PC-9 (cell line): ENCODE data around the gene RHOBTB1. TPM values are rescaled to one million over a fixed set of nuclear protein-coding genes. Genes with fewer than 3 reads are reported as not detected.

Experiments
- BruUV-seq: library from RNA; stranded (reverse); fragments of 400-500 nt; replicated peaks from 2 replicates; lab custom pipeline; 2021; lab: Mats Ljungman, UMichigan
- CTCF ChIA-PET: fragments of 300-600 bp; sonication (Branson Sonifier 250); formaldehyde crosslinking; loops from one replicate; lab custom pipeline; 2022; ENCODE audit warnings: antibody characterized with exemption; lab: Charles Lee
- POLR2A ChIA-PET: fragments of 300-600 bp; sonication (Branson Sonifier 250); formaldehyde crosslinking; loops from one replicate; lab custom pipeline; 2022; ENCODE audit warnings: antibody characterized with exemption; ENCODE audit not compliant: unreplicated experiment; lab: Charles Lee
- DNase-seq, 2 experiments: peaks; one replicate each; pipeline versions ENCODE4 v3.0.0 to v3.0.0-alpha.2; 2015 to 2022; ENCODE audit warnings: mixed read lengths in 1 of 2
- H2AFZ ChIP-seq: fragments of 200-600 bp; sonication (generic); 2 replicates; pipeline ENCODE4 v1.8.1; 2017; ENCODE audit warnings: antibody characterized with exemption
- H3F3A ChIP-seq: fragments of 200-600 bp; sonication (generic); 2 replicates; pipeline ENCODE4 v1.8.1; 2017; ENCODE audit warnings: antibody characterized with exemption, mild to moderate bottlenecking, low read depth; ENCODE audit not compliant: insufficient read depth
- H3K27ac ChIP-seq: fragments of 200-600 bp; sonication (generic); 2 replicates; pipeline ENCODE4 v1.6.1; 2016; ENCODE audit warnings: mixed run types
- H3K27me3 ChIP-seq: fragments of 200-600 bp; sonication (generic); 2 replicates; pipeline ENCODE4 v1.6.1; 2016; ENCODE audit warnings: low read depth, mixed run types; ENCODE audit not compliant: insufficient read depth
- H3K36me3 ChIP-seq: fragments of 200-600 bp; sonication (generic); 2 replicates; pipeline ENCODE4 v1.6.1; 2016; ENCODE audit warnings: low read depth, mixed run types
- H3K4me1 ChIP-seq: fragments of 200-600 bp; sonication (generic); replicated peaks from 2 replicates; pipeline ENCODE4 v1.6.1; 2016; ENCODE audit warnings: mixed run types; ENCODE audit not compliant: insufficient read depth
- H3K4me2 ChIP-seq: fragments of 200-600 bp; sonication (generic); 2 replicates; pipeline ENCODE4 v1.6.1; 2017; ENCODE audit warnings: mixed run types
- H3K4me3 ChIP-seq: fragments of 200-600 bp; sonication (generic); 2 replicates; pipeline ENCODE4 v1.6.1; 2016; ENCODE audit warnings: mixed run types
- H3K79me2 ChIP-seq: fragments of 200-600 bp; sonication (generic); 2 replicates; pipeline ENCODE4 v1.6.1; 2017; ENCODE audit warnings: low read depth, mixed run types
- H3K9me2 ChIP-seq: fragments of 200-600 bp; sonication (generic); 2 replicates; pipeline ENCODE4 v1.8.1; 2017; ENCODE audit warnings: mild to moderate bottlenecking; ENCODE audit not compliant: insufficient read depth
- H3K9me3 ChIP-seq: fragments of 200-600 bp; sonication (generic); 2 replicates; pipeline ENCODE4 v1.8.1; 2016; ENCODE audit warnings: low read depth; ENCODE audit not compliant: insufficient read depth
- H4K20me1 ChIP-seq: fragments of 200-600 bp; sonication (generic); 2 replicates; pipeline ENCODE4 v1.8.1; 2017; ENCODE audit not compliant: insufficient read depth
- EZH2 ChIP-seq: fragments of 200-600 bp; sonication (generic); IDR thresholded peaks from 2 replicates; pipeline ENCODE4 v1.8.0; 2017; ENCODE audit warnings: antibody characterized with exemption, low read depth
- intact Hi-C: fragments of 100-400 bp; cut with micrococcal nuclease; formaldehyde crosslinking; loops from one replicate; pipeline ENCODE4 v1.10.0; 2022; ENCODE audit not compliant: unreplicated experiment
- total RNA-seq: library from RNA; stranded (reverse); gene quantifications from 2 replicates; pipeline ENCODE4 v1.2.3, GENCODE V29; 2021
- TF ChIP-seq, protein P1 (sequence below): fragments of 200-600 bp; sonication (generic); conservative IDR thresholded peaks from 2 replicates; pipeline ENCODE4 v1.6.1; 2017; ENCODE audit warnings: mixed run types, antibody characterized with exemption, mild to moderate bottlenecking, moderate library complexity

The RHOBTB1 gene
- total RNA-seq, 1 experiment from 2014 or later: 5.2 TPM

DNA sequence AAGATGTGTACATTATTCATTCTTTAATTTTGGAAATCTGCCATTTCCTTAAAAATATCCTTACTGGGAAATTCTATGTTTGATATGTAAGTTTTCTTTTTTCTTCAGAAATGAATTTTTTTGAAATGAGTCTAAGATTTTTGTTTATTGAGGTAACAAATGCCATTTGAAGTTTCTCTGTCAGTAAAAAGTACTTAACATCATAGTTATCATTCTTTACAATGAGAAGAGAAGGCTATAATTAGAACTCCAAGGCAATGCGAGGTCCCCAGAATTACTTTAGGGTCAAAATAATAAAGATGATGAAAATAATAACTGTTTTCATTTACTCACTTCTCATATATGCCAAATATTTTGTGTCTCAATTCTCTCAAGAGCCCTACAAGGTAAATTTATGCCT, 37.0 kb upstream of the RHOBTB1 start:
- Histone ChIP-seq H3K79me2 (no peaks in the 10 kb centered on the region), H3K4me2 (no peak overlapping the region), H3F3A (peaks cover 6% of the 10 kb centered on the region; the same call in 1 of the 2 replicates), H4K20me1 (no peaks in the 10 kb centered on the region), H3K4me1 (peaks cover 31% of the 10 kb centered on the region), H3K9me2 (no peaks in the 10 kb centered on the region), H3K36me3 (no peaks in the 10 kb centered on the region), H3K27me3 (no peaks in the 10 kb centered on the region), H3K4me3 (no peak overlapping the region), H3K9me3 (peaks cover 11% of the 10 kb centered on the region; the same call in 1 of the 2 replicates), H3K27ac (no peak overlapping the region), H2AFZ (no peak overlapping the region)
- BruUV-seq: no TSS peak
- ChIA-PET POLR2A (interaction anchor here (0.6 kb wide), 1 partner anchor 39 kb away, joined by 6 read pairs; no protein-coding TSS in a partner anchor), CTCF (no interaction called here)
- no peak for DNase-seq
- no peak for TF ChIP-seq EZH2
- TF ChIP-seq, protein P1, sequence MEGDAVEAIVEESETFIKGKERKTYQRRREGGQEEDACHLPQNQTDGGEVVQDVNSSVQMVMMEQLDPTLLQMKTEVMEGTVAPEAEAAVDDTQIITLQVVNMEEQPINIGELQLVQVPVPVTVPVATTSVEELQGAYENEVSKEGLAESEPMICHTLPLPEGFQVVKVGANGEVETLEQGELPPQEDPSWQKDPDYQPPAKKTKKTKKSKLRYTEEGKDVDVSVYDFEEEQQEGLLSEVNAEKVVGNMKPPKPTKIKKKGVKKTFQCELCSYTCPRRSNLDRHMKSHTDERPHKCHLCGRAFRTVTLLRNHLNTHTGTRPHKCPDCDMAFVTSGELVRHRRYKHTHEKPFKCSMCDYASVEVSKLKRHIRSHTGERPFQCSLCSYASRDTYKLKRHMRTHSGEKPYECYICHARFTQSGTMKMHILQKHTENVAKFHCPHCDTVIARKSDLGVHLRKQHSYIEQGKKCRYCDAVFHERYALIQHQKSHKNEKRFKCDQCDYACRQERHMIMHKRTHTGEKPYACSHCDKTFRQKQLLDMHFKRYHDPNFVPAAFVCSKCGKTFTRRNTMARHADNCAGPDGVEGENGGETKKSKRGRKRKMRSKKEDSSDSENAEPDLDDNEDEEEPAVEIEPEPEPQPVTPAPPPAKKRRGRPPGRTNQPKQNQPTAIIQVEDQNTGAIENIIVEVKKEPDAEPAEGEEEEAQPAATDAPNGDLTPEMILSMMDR: no peak
- intact Hi-C loops: no loop called here

DNA sequence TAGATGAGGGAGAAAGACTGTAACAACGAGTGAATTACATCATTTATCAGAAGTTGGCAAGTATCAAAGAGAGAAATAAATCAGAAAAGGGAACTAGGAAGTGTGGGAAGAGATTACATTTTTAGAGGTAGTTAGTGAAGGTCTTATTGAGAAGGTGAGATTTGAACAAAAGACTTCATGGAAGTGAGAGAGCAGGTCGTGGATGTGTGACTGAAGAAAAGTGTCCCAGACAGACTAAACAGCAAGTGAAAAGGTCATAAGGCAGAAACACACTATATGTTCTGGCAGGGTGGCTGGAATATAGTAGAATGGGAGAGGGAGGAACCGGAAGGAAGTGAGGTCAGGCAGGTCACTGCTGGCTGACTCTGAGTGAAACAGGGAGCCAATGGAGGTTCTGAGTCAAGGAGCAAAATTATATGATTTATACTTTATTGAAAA, 35.7 kb upstream of the RHOBTB1 start:
- Histone ChIP-seq H3K27ac (no peak overlapping the region), H3F3A (peaks cover 6% of the 10 kb centered on the region; the same call in 1 of the 2 replicates), H2AFZ (no peak overlapping the region), H3K27me3 (no peaks in the 10 kb centered on the region), H3K4me1 (peaks cover 36% of the 10 kb centered on the region), H4K20me1 (no peaks in the 10 kb centered on the region), H3K79me2 (no peaks in the 10 kb centered on the region), H3K9me3 (peaks cover 11% of the 10 kb centered on the region; the same call in 1 of the 2 replicates), H3K36me3 (no peaks in the 10 kb centered on the region), H3K4me2 (no peak overlapping the region), H3K9me2 (no peaks in the 10 kb centered on the region), H3K4me3 (no peak overlapping the region)
- BruUV-seq: no TSS peak
- intact Hi-C loops: loop anchor here (2.0 kb wide), 1 partner anchor 57 kb away; no protein-coding TSS in a partner anchor
- DNase-seq: no peak
- ChIA-PET POLR2A (no interaction called here), CTCF (no interaction called here)
- TF ChIP-seq, protein P1: no peak
- no peak for TF ChIP-seq EZH2

DNA sequence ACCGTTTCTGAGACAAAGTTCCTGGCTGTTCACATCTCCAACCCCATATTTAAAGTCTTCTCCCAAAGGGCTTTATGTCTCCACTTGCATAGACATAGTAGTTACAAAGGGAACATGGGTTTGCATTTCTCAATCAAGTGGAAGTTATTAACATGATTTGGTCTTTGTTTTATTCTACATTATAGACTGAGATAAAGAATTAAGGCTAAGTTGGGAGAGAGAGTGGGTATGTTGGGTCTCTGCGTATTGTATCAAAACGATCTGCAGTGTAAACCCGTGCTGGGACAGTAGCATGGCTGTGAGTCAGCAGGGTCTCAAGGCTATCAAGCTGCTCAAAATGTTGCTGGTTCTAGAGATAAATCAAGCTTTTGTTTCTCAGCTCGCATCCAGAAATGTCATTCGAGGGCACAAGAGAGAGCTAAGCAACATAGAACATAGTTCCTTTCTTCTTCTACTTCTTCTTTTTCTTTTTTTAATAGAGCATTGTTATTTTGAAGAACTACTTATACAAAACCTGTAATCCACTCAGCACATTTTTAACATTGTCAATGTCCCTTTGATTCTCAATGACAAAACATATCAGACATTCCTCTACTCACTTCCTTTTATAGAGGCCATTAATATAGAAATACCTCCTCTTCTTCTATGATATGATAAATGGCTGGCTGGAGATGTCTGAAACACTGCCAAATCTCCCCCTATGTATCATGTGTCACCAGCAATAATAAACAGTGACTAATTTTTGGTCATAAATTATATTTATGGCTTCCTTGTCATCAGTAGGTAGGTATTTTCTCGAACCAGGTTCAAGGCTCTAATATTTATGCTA, 34.5 kb upstream of the RHOBTB1 start:
- H3F3A ChIP-seq: peaks cover 6% of the 10 kb centered on the region; the same call in 1 of the 2 replicates
- ChIA-PET CTCF (no interaction called here), POLR2A (no interaction called here)
- no peaks in the 10 kb centered on the region for H3K9me2 ChIP-seq
- H3K36me3 ChIP-seq: no peaks in the 10 kb centered on the region
- peak overlapping the region; percentile 23 for H3K4me2 ChIP-seq
- TF ChIP-seq EZH2: no peak
- TF ChIP-seq, protein P1: no peak
- intact Hi-C loops: loop anchor here (2.0 kb wide), 1 partner anchor 58 kb away; no protein-coding TSS in a partner anchor
- peaks cover 11% of the 10 kb centered on the region; the same call in 1 of the 2 replicates for H3K9me3 ChIP-seq
- no TSS peak for BruUV-seq
- DNase-seq: peak; percentile 27 to 88
- no peaks in the 10 kb centered on the region for H3K79me2 ChIP-seq
- peak overlapping the region; percentile 7; the same call in 1 of the 2 replicates for H3K27ac ChIP-seq
- H3K4me1 ChIP-seq: peaks cover 43% of the 10 kb centered on the region
- no peaks in the 10 kb centered on the region for H4K20me1 ChIP-seq
- H3K4me3 ChIP-seq: no peak overlapping the region
- no peaks in the 10 kb centered on the region for H3K27me3 ChIP-seq
- no peak overlapping the region for H2AFZ ChIP-seq
